GM04503 (cell line): Measurements from ENCODE around the gene GNA12.

Experiments used
- DNase-seq: peaks from one replicate; pipeline ENCODE4 v3.0.0-alpha.2; 2012; ENCODE audit warnings: low read depth

The GNA12 gene

DNA sequence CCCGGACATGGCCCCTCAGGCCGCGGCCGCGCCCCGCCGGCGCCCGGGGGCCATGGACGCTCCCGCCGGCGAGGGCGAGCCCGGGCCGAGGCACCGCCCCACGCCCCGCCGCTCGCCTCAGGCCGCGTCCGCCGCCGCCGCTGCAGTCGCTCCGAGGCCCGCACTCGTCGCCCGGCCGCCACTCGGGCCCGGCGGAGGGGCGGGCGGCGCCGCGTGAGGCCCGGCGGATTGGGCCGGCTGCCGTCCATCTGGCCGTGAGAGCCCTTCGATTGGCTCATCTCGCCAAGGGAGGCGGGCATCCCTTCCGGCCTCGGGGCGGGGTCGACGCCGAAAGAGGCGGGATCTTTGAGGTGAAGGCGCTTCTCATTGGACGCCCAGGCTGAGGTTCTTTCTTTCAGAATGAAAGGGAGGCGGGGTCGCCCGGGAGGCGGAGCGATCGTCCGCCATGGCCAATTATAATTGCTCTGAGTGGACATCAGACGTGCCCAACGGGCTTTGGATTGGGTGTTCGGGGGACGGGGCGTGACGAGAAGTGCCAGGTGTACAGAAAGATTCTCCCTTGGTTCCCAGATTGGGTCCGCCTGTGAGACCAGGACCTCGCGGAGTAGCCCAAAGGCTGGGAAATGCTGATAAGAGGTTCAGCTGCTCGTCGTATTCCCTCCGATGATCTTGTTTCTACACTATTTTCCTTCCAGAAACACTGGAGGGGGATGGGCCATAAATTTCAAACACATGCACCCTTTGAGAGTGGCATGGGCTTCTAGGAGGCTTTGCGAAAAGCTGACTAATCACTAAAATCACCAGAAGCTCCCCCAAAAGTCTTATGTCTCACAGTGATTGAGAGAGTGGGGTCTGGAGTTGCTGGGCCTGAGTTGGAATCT, at the start of gene GNA12:
Gene GNA12 (minus strand): TSS at position 156 of the 881 bp plus-strand sequence. CDS start 147 bp downstream, at position 9.
- peak; percentile 89 for DNase-seq

GRCh38 chr7:2893411-2893861, 49.3 kb upstream of the GNA12 start:
- no peak for DNase-seq

- DNase-seq = no peak
Measured at GRCh38 chr7:2892549-2892948, 48.4 kb upstream of the GNA12 start.

GRCh38 chr7:2887816-2888215, 43.7 kb upstream of the GNA12 start:
- no peak for DNase-seq

DNA sequence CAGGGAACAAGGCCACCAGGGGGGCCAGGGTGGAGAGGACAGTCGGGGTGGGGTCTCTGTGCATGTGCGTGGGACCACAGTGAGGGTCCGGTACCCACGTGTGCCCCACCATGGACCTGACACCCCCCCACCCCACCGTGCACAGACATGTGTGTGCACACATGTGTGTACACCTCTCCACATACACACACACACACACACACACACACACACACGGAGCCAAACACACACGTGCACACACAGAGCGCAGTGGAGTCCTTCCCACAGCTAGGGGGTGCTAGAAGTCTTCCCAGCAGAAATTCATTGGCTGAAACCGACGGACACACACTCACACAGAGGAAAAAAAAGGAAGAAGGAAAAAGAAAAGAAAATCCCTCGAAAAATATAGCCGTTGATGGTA, 42.8 kb upstream of the GNA12 start:
- DNase-seq = no peak

- no peak for DNase-seq
Measured at GRCh38 chr7:2886391-2886790, 42.3 kb upstream of the GNA12 start.

- no peak for DNase-seq
Measured at GRCh38 chr7:2884161-2884560, 40.1 kb upstream of the GNA12 start.

DNA sequence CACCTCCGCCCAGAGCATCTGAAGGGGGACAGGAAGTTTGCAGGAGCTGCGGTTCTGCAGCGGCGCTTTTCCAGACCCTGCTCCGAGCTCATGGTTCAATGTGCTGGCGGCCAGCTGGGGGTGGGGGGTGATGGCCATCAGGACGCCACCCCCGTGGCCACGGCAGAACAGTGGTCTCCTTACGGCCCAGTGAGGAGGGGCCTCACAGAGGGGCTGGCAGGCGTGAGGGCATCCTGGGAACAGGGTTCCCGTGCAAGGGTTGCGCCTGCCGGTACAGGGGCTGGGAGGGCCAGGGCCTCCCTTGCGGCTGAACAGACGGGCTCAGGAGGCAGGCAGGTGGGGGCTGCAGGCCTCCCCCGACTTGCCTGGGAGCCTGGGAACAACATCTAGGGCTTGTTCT, 39.0 kb upstream of the GNA12 start:
- DNase-seq = no peak

DNA sequence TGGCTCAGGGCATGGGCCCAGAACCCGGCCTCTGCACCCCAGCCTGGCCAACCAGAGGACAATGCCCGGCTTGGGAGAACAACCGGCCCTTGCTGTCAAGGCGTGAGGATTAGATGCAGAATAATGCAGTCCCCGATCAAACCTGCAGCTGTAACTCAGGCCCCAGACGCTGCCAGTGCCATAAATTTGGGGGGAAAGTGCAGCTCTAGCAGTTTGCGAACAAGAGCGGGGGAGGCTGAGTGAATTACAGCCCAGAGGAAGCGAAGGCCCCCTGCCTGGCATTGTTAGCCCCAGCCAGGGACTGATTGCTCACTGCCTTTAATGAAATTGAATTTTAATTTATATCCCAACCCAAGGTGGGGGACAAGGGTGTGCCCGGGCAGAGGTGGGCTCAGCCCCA, 38.0 kb upstream of the GNA12 start:
- DNase-seq = no peak

- no peak for DNase-seq
Measured at GRCh38 chr7:2880874-2881533, 36.9 kb upstream of the GNA12 start.

- no peak for DNase-seq
Measured at GRCh38 chr7:2880051-2880450, 35.9 kb upstream of the GNA12 start.

- no peak for DNase-seq
Measured at GRCh38 chr7:2879354-2879753, 35.2 kb upstream of the GNA12 start.

GRCh38 chr7:2878306-2878705, 34.2 kb upstream of the GNA12 start:
- DNase-seq = no peak

DNA sequence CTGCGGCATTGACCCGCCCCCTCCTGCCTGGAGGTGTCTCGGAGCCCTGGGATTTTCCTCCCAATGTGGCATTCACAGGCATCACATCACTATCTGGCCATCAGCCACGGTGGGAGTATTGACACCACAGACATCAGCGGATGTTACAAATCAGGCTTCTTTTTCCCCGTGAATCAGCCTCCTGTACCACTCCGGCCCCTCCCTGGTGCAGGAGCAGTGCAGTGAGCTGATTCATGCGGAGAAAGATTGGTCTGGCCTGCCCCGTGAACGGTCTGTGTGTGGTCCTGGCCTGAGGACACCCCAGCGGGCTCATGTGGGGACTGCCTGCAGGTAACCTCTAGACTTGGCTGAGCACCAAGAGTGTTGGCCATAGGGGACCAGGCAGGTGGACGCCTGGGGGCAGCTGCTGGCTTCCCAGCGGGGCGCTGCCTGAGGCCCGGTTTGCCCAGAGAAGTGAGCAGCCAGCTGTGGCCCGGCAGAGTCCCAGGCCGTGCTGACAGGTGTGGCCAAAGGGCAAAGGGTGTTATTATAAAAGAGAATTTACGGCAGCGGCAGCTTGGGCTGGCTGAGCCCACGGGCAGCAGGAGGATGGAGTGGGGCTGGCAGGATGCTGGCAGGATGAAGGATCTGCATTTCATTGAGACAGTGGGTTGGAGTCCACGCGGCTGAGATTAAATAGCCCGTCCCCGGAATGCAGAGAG, 32.1 kb upstream of the GNA12 start:
- no peak for DNase-seq

DNA sequence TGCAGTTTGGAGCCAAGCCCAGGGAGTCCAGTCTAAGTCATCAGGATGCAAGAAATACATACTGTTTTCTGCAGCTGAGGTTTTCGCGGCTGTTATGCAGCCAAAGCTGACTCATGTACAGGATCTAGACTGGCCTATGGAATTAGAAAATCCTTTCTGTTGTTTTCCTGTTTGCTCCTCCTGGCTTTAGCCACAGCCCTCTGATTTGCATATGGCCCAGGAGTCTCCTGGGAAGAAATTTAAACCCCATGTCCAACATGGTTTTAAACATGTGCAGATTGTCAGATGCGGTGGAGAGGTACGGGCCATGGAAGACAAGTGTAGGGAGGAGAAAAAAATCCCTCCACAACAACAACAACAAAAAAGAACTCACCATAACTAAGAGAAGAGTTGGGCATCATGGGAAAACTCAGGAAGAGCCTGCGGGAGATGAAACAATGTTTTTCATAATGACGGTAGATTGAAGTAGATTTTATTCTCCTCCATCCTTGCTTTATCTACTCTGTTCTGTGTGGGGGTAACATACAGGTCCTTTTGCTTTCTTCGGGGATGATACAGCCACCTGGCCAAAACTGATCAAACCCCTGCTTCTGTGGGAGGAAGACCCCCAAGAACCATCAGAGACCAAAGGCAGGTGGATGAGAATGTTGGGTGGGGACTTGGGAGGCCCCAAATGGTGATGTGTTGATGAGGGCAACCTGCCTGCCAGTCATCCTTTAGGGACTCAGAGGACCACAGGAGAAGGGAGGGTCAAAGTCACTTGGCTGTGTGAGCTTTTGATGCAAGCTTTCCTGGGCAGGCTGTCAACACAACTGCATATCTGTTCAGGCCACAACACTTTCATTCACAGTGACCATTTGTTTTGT, 29.8 kb upstream of the GNA12 start:
- no peak for DNase-seq

DNA sequence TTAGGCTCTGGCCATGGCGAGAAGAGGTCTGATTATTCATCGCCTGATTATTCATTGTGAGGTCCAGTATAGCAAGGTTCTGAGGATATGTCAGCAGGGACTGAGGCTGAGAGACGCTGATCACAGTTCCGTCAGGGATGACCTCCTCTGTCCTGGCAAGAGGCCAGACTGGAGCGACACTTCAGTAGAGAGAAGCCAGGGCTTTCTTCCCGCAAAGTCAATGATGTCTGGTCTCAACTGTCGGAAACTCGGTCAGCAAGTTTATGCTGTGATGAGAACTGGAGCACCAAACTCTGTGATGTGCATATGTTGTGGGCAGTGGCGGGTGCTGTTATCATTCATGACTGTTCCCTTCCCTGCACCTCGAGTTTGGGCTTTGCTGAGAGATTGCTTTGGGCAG, 29.0 kb upstream of the GNA12 start:
- DNase-seq = no peak

DNA sequence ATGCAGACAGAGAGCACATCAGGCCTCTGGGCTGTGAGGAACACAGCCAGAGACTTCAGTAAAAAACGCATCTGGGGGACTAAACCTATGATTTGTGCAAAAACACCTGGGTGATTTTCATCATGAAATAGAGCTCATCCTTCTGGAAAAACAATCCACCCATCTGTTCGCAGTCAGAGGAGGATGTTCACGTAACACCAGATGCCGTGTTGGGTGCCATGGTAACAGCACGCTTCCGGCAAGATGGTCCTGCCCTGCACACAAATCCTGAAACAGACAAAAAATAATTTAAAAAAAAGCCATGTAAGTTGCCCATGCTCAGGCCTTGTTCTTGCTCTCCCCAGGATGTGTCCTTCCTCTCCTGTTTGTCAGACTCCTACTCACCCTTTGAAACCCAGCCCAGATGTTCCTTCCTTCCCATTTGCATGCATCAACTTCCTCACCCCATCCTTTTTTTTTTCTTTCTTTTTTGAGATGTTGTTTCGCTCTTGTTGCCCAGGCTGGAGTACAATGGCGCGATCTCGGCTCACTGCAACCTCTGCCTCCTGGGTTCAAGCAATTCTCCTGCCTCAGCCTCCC, 28.3 kb upstream of the GNA12 start:
- no peak for DNase-seq

DNA sequence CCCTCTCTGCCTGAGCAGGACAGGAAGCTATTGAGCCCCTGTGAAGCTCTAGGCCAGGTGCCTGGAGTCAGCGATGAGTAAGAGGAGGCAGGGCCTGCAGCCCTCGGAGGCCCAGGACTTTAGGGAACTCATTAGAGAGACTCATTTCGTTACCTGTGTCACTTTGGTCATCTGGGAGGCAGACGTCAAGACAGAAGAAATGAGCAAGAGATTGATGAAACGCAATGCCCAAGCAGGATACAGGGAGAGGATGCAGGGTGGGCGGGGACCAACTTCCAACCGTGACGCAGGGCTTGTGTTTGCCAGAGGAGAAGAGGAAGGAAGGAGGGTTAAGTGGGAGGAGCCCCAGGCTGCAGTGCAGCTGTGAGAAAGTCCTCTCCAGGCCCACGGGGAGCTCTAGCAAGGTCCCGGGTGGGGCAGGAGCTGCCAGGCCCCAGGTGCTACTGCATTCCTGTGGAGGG, 26.4 kb upstream of the GNA12 start:
- DNase-seq = no peak

DNA sequence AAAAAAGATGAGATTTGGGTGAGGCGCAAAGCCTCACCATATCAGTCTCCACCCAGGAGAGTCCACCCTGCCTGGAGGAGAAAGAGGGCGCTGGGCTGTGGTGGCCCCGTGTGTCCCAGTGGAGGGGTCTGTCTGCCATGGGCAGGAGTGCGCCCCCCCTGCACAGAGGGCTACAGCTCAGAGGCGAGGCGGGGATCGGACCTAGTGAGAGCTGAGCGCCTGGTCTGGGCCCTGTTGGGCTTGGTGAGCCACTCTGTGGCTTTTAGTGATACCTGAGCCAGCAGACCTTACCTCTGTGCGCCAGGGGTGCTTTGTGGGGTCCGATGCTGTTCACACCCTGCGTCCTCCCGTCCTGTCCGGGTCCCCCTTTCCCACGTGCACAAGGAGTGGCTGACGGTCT, 25.9 kb upstream of the GNA12 start:
- DNase-seq = no peak

- DNase-seq = no peak
Measured at GRCh38 chr7:2866601-2867000, 22.5 kb upstream of the GNA12 start.

DNA sequence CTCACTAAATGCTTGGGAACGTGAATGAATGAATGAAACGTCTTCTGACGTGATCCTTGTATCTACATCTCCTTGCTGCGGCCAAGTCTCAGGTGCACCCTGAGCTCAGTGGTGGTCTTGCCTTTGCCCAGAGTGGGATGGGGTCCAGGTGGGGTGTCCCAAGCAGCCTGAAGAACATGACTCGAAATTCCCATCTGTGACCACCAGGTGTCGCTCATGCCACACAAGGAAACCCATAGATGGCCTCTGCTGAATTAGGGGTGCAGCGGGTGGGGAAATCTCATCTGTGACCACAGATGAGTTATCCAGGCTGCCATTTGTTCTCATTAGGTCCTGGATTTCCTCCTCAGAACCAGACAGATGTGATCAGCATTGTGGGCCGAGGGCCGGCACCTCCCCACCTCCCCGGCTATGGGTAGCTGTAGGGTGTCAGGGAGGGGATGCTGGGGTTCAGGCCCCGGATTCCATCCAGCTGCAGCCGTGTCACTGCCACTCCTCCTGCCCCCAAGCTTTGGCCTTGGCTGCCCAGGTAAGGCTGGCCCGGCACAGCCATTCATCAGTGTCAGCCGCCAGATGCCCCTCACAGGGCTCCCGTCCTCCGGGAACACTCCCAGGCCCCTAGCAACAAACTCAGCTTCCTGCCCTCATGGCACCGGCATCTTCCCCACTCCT, 21.0 kb upstream of the GNA12 start:
- DNase-seq = no peak
